Measurements from ENCODE around the gene RHBDD3.

- no peak for TF ChIP-seq CTCF (IDR thresholded peaks at IDR 0.05)
- TF ChIP-seq POLR2A (IDR thresholded peaks at IDR 0.05), result no peak
Measured at GRCh38 chr22:29313576-29314466, 46.0 kb upstream of the RHBDD3 start.
